T47D (cell line): ENCODE results near the gene JAK1.
"Not testable (repeated sequence)": the region's sequence is repeated elsewhere in the genome, so short reads cannot be mapped to it uniquely, and the experiment has no call there.

Experiments used
- DNase-seq, 2 experiments: peaks; one replicate each; pipeline versions ENCODE4 v3.0.0 to v3.0.0-alpha.2; 2011 to 2012; ENCODE audit warnings: low read depth in 1 of 2, low spot score in 1 of 2
- JUND ChIP-seq: IDR thresholded peaks from 2 replicates; pipeline ENCODE4 v1.6.1; 2012; ENCODE audit warnings: low read depth
- in situ Hi-C: cut with HindIII; loops from 2 replicates; pipeline ENCODE4 v1.10.0; 2016; ENCODE audit warnings: low sequenced_read_pairs, low pct_unique_long_range_greater_than_20kb

Gene JAK1

DNA sequence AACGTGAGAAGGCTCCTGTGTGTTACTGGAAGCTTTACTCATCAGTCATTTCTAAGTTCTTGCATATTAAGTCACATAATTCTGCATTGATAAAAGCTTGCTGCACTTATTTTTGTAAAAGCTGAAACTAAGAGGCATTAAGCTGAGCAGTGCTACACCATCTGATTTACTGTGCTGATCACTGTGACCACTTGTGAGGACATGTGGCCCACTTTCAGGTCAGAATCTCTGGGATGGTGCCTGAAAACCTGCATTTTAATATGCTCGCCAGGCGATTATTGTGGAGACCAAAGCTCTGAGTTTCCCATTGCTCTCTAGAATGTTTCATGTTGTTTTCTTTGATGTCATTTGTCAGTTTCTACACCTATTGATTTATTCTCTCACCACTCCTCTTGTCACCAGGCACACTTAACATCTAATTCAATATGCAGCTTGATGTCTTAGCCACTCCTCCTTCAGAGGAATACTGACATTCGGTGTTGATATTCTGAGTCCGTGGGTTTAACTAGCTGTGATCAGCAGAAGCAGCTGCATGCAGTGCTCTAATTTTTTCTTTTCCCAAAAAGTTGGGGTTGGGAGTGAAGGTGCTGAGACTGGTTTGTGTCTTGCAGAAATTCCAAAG lies 136.2 kb downstream of the JAK1 start:
- TF ChIP-seq JUND = no peak
- DNase-seq = no peak
- in situ Hi-C loops = no loop called here

DNA sequence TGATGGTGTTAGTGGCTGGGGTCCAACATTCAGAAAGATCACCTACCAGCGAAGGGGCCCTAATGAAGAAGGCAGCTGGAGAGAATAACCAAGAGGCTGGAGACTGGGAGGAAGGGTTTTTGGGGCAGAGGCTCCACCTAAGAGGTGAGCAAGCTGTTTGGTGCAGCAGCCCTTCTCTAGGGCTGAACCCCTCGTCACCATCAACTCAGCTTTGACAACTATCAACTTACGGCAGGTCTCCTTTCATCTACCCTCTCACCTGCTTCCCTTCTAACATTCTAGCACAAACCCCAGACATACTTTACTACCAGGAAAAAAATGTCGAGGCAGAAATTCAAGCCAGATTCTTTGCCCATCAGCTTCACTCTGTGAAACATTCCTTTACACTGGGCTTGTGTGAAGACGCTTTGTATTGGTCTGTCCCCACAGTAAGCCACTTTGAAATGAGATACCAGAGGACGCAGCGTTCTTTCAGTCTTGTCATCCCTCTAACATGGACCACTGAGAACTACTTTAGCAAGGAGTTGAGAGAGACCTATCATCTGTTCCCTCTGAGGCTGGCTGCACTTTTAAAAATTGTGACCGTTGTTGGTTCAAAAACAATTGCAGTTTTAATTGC lies 136.8 kb downstream of the JAK1 start:
- in situ Hi-C loops = no loop called here
- no peak for DNase-seq
- TF ChIP-seq JUND = no peak

DNA sequence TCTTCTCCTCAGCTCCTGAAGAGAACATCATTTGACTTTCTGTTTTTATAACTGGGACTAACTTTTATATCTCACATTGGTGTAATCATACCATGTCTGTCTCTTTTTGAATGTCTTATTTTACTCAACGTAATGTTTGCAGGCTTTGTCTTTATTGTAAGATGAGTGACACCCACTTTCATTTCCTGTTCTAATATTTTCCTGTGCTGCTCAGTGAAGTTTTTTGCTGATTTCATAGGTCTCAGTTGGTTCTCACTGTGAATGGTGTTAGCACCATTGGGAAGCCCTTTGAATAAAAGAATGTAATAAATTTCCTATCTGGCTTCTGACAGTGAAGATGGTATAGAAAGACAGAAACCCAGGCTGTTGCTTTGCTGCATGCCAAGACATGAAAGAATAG lies 137.5 kb downstream of the JAK1 start:
- in situ Hi-C loops = no loop called here
- no peak for DNase-seq
- TF ChIP-seq JUND = no peak

DNA sequence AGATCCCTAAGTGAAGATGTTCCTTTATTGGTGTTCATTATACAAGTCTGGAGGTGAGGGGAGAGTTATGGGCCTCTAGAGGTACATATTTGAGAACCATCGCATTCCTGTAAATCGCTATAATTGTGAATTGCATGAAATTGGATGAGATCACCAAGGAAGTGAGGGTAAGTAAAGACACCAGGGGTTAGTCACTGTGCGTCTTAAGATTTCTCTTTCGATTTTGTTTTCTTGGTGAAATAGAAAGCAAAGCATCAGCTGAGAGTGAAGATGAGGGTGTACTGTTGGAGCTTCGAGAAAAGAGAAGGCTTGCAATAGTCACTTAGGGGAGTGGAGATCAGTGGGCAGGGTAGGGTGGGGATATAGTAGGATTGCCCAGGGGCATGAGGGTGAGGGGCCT lies 139.4 kb downstream of the JAK1 start:
- no peak for DNase-seq
- in situ Hi-C loops = no loop called here
- no peak for TF ChIP-seq JUND

DNA sequence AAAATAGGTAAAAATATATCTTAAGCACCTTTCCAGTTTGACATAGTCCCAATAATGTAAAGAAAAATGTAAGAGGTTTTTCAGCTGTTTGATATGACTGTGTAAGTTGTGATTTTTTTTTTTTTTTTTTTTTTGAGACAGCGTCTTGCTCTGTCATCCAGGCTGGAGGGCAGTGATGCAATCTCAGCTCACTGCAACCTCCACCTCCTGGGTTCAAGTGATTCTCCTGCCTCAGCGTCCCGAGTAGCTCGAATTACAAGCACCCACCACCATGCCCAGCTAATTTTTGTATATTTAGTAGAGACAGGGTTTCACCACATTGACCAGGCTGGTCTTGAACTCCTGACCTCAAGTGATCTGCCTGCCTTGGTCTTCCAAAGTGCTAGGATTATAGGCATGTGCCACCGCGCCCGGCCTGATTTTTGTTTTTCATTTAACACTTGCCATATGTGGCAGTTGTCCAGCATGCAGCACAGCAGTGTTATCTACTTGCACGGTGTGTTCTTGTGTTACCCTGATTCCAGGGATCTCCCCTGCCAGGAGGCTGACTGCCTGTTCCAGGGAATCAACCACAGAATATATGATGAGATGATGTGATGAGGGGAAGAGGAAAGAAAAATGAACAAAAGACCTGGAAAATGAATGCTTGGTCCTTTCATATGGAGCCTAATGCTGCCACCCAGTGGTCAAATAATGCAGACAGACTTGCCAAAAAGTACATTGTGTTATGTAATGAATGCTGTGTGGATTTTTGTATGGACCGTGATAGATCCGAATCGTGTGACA lies 142.5 kb downstream of the JAK1 start:
- peak in 1 of 2 experiments; percentile 79 for DNase-seq
- no peak for TF ChIP-seq JUND
- in situ Hi-C loops = no loop called here

DNA sequence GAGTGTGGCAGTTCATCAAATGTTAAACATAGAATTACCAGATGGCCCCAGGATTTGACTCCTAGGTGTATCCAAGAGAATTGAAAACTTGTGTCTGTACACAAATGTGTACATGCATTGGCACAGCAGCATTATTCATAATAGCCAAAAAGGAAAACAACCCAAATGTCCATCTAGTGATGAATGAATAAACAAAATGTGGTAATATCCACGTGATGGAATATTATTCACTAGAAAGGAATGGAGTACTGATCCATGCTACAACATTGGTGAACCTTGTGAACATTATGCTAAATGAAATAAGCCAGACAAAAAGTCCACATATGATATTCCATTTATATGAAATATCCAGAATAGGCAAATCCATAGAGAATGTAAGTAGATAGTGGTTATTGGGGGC lies 143.7 kb downstream of the JAK1 start:
- TF ChIP-seq JUND = no peak
- in situ Hi-C loops = no loop called here
- DNase-seq = no peak

DNA sequence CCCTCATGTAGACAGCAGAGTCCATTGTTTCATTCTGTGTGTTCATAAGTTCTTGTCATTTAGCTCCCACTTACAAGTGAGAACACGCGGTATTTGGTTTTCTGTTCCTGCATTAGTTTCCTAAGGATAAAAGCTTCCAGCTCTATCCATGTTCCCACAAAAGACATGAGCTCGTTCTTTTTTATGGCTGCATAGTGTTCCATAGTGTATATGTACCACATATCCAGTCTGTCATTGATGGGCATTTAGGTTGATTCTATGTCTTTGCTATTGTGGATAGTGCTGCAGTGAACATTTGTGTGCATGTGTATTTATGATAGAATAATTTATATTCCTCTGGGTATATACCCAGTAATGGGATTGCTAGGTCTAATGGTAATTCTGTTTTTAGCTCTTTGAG lies 145.8 kb downstream of the JAK1 start:
- in situ Hi-C loops, DNase-seq: not testable (repeated sequence)

DNA sequence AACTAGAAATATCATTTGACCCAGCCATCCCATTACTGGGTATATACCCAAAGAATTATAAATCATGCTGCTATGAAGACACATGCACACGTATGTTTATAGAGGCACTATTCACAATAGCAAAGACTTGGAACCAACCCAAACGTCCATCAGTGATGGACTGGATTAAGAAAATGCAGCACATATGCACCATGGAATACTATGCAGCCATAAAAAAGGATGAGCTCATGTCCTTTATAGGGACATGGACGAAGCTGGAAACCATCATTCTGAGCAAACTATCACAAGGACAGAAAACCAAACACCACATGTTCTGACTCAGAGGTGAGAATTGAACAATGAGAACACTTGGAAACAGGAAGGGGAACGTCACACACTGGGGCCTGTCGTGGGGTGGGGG lies 149.0 kb downstream of the JAK1 start:
- in situ Hi-C loops, DNase-seq: not testable (repeated sequence)

DNA sequence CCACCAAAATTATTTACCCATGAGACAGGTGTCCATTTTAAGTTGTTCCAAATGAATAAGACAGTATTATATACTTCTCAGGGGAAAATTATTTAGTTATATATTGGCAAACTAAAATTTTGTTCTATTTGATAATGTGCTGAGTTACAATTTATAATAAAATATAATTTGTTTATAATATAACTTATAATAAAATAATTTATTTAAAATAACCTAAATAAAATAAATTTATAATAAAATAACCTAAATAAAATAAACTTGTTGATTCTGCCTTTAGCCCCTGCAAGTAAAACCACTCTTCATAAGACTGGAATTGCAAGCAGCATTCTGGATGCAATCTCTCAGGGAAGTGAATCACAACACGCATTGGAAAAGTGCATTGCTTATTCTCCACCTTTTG lies 151.9 kb downstream of the JAK1 start:
- no peak for DNase-seq
- in situ Hi-C loops = no loop called here

DNA sequence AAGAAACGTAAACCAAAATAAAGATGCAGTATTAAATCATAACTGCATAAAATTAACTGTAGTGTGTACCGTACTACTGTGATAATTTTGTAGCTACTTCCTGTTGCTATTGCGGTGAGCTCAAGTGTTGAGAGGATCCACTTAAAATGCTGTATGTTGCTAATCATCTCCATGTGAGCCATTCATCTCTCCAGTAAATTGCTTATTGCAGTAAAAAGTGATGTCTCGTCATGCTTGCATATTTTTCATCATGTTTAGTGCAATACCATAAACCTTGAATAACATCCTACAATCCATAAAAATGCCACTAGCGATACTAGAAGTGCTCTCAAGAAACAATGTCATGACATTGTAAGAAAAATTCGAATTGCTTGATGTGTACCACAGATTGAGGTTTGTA lies 155.2 kb downstream of the JAK1 start:
- in situ Hi-C loops = no loop called here
- DNase-seq = no peak
- TF ChIP-seq JUND = no peak

More for the DNA sequence above, 151.9 kb downstream of the JAK1 start:
- TF ChIP-seq JUND = no peak

DNA sequence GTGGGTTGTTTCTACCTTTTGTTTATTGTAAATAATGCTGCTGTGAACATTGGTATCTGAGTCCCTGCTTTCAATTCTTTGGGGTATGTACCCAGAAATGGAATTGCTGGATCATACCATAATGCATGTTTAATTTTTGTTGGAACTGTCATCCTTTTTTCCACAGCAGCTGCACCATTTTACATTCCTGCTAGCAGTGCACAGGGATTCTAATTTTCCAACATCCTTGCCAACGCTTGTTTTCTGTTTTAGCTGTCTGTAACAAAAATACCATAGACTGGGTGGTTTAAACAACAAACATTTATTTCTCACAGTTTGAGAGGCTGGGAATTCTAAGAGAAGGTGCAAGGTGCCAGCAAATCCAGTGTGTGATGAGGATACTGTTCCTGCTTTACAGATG lies 156.3 kb downstream of the JAK1 start:
- in situ Hi-C loops = no loop called here
- DNase-seq = no peak
- no peak for TF ChIP-seq JUND

DNA sequence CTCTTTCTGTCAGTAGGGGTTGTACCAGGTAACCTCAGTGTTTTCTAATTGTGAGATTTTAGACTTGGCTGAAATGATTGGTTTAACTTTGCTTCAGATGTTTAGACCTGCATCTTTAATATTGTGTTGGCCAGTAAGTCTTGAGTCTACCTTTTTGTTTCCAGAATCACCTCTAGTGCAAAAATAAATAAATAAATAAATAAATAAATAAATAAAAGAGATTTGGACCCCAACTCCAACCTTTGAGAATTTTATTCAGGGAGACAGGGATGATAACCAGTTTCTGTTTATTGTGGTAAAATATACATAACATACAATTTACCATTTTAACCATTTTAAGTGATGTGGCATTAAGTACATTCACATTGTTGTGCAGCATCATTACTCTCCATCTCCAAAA lies 157.0 kb downstream of the JAK1 start:
- no peak for TF ChIP-seq JUND

DNA sequence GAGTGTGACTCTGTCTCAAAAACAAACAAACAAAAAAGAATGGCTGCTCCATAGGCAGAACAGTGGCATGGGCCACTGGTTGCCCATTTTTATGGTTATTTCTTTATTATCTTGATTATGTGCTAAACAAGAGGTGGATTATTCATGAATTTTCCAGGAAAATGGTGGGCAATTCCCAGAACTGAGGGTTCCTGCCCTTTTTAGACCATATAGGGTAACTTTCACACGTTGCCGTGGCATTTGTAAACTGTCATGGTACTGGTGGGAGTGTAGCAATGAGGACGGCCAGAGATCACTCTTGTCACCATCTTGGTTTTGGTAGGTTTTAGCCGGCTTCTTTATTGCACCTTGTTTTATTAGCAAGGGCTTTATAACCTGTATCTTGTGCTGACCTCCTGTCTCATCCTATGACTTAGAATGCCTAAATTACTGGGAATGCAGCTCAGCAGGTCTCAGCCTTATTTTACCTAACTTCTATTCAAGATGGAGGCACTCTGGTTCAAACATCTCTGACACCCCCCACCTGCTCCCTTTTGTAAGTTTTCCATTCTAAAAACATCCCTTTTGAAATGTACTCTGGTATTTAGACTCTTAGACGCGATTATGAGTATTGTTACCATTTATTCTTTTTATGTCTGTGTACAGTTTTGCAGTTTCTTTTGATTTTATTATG lies 164.4 kb downstream of the JAK1 start:
- TF ChIP-seq JUND = no peak
- DNase-seq = no peak
- in situ Hi-C loops = no loop called here

More for the DNA sequence above, 157.0 kb downstream of the JAK1 start:
- in situ Hi-C loops = no loop called here
- DNase-seq = no peak
